SK-N-SH (cell line): Measurements from ENCODE around the gene NDOR1. TPM values are rescaled to one million over a fixed set of nuclear protein-coding genes. Genes with fewer than 3 reads are reported as not detected.

Experiments used
- CTCF ChIA-PET: fragments of 300-600, 350-600 bp; formaldehyde crosslinking; extraction: SDS; loops from one replicate; lab custom pipeline; 2021; lab: Yijun Ruan, JAX
- POLR2A ChIA-PET: fragments of 350-600 bp; sonication (Branson Sonifier 250); formaldehyde crosslinking; extraction: SDS; loops from one replicate; lab custom pipeline; 2020; ENCODE audit warnings: antibody characterized with exemption, inconsistent platforms; lab: Yijun Ruan, JAX
- DNase-seq: peaks from one replicate; pipeline ENCODE4 v3.0.0; 2012
- H2AFZ ChIP-seq: fragments of 200-600 bp; sonication (generic); 2 replicates; pipeline ENCODE4 v1.8.1; 2016; ENCODE audit warnings: antibody characterized with exemption, mild to moderate bottlenecking, low read depth
- H3F3A ChIP-seq: fragments of 200-600 bp; sonication (generic); replicated peaks from 2 replicates; pipeline ENCODE3; 2016; ENCODE audit warnings: antibody characterized with exemption, mild to moderate bottlenecking; ENCODE audit not compliant: insufficient read depth
- H3K27ac ChIP-seq, 2 experiments: fragments of 200-500 bp in 1 of 2; fragments of 200-600 bp in 1 of 2; sonication (Bioruptor generic) in 1 of 2; sonication (generic), shearing (Covaris generic) in 1 of 2; 2 replicates each; pipeline versions ENCODE4 v1.5.1 to v1.6.1; 2014 to 2016; ENCODE audit warnings: low read depth in 2 of 2, inconsistent platforms in 1 of 2, low read length in 1 of 2, mild to moderate bottlenecking in 1 of 2, mixed read lengths in 1 of 2
- H3K27me3 ChIP-seq: fragments of 200-600 bp; sonication (generic), shearing (Covaris generic); 2 replicates; pipeline ENCODE4 v1.6.1; 2016; ENCODE audit warnings: mixed run types; ENCODE audit not compliant: insufficient read depth
- H3K36me3 ChIP-seq, 2 experiments: fragments of 200-500 bp in 1 of 2; fragments of 200-600 bp in 1 of 2; sonication (Bioruptor generic) in 1 of 2; sonication (generic) in 1 of 2; replicated peaks in 1 of 2; 2 replicates each; pipeline versions ENCODE3 to v1.5.1; 2014 to 2016; ENCODE audit warnings: low read length in 1 of 2, mild to moderate bottlenecking in 1 of 2; ENCODE audit not compliant: insufficient read depth in 2 of 2, control insufficient read depth in 1 of 2
- H3K4me1 ChIP-seq, 2 experiments: fragments of 200-500 bp in 1 of 2; fragments of 200-600 bp in 1 of 2; sonication (Bioruptor generic) in 1 of 2; sonication (generic), shearing (Covaris generic) in 1 of 2; 2 replicates each; pipeline versions ENCODE4 v1.5.1 to v1.6.1; 2014 to 2016; ENCODE audit warnings: low read depth in 1 of 2, low read length in 1 of 2, mixed run types in 1 of 2; ENCODE audit not compliant: insufficient read depth in 2 of 2, control insufficient read depth in 1 of 2
- H3K4me2 ChIP-seq: fragments of 200-600 bp; sonication (generic), shearing (Covaris generic); 2 replicates; pipeline ENCODE4 v1.6.1; 2017; ENCODE audit warnings: mixed run types
- H3K4me3 ChIP-seq, 2 experiments: fragments of 200-500 bp in 1 of 2; fragments of 200-600 bp in 1 of 2; sonication (Bioruptor generic) in 1 of 2; sonication (generic), shearing (Covaris generic) in 1 of 2; 2 replicates each; pipeline versions ENCODE4 v1.5.1 to v1.8.1; 2014 to 2016; ENCODE audit warnings: low read depth in 2 of 2, inconsistent platforms in 1 of 2, low read length in 1 of 2, mild to moderate bottlenecking in 1 of 2, mixed read lengths in 1 of 2, moderate library complexity in 1 of 2
- H3K79me2 ChIP-seq: fragments of 200-600 bp; sonication (generic); 2 replicates; pipeline ENCODE4 v1.8.1; 2017; ENCODE audit warnings: mild to moderate bottlenecking; ENCODE audit not compliant: insufficient read depth
- H3K9ac ChIP-seq: fragments of 200-600 bp; sonication (generic); 2 replicates; pipeline ENCODE4 v1.6.1; 2017; ENCODE audit warnings: mixed run types
- H3K9me2 ChIP-seq: fragments of 200-600 bp; sonication (generic); 2 replicates; pipeline ENCODE4 v1.6.1; 2017; ENCODE audit warnings: mixed run types
- H3K9me3 ChIP-seq: fragments of 200-600 bp; sonication (generic); 2 replicates; pipeline ENCODE4 v1.6.1; 2017; ENCODE audit warnings: mixed run types, mild to moderate bottlenecking, moderate library complexity
- H4K20me1 ChIP-seq: fragments of 200-600 bp; sonication (generic); 2 replicates; pipeline ENCODE4 v1.6.1; 2017; ENCODE audit warnings: mild to moderate bottlenecking, mixed run types; ENCODE audit not compliant: insufficient read depth
- ELF1 ChIP-seq: IDR thresholded peaks from 2 replicates; pipeline ENCODE4 v1.4.0; 2012
- EP300 ChIP-seq, 2 experiments: IDR thresholded peaks; 2 replicates each; pipeline versions ENCODE4 v1.4.0 to v1.6.1; 2012; ENCODE audit warnings: borderline replicate concordance in 1 of 2, low read depth in 1 of 2, low read length in 1 of 2
- FOXM1 ChIP-seq: IDR thresholded peaks from 2 replicates; pipeline ENCODE4 v1.4.0; 2012; ENCODE audit warnings: low read depth, mild to moderate bottlenecking
- GABPA ChIP-seq: IDR thresholded peaks from 2 replicates; pipeline ENCODE4 v1.4.0; 2012; ENCODE audit warnings: low read depth, mild to moderate bottlenecking
- GATA2 ChIP-seq: sonication (generic); formaldehyde crosslinking; IDR thresholded peaks from 2 replicates; pipeline ENCODE4 v1.5.0; 2020; ENCODE audit warnings: mild to moderate bottlenecking, missing genetic modification reagents
- MXI1 ChIP-seq: IDR thresholded peaks from 2 replicates; pipeline ENCODE4 v1.6.1; 2012; ENCODE audit warnings: mild to moderate bottlenecking, low read depth, low read length, improper control_type of control experiment
- NRF1 ChIP-seq: IDR thresholded peaks from 2 replicates; pipeline ENCODE4 v1.6.1; 2012; ENCODE audit warnings: low read depth, mild to moderate bottlenecking, low read length
- POLR2AphosphoS5 ChIP-seq: IDR thresholded peaks from 2 replicates; pipeline ENCODE4 v1.6.1; 2012; ENCODE audit warnings: low read depth, low read length
- REST ChIP-seq: IDR thresholded peaks from 2 replicates; pipeline ENCODE4 v1.6.1; 2012; ENCODE audit warnings: mild to moderate bottlenecking, low read depth, low read length, moderate library complexity
- TAF1 ChIP-seq: IDR thresholded peaks from 2 replicates; pipeline ENCODE4 v1.6.1; 2012; ENCODE audit warnings: low read depth, mild to moderate bottlenecking, low read length, moderate library complexity, borderline replicate concordance
- WGBS: methylation state at CpG from one replicate; pipeline ENCODE4 v1.1.6; 2017; ENCODE audit warnings: low lambda C conversion rate; 5-methylcytosine and 5-hydroxymethylcytosine counted together
- polyA plus RNA-seq, 3 experiments: library from polyadenylated mRNA; depleted of rRNA; stranded (reverse); fragments of >200 nt; gene quantifications; 2 replicates each; pipeline ENCODE4 v1.2.3, GENCODE V29; 2012
- TF ChIP-seq, protein P1 (sequence below): IDR thresholded peaks from 2 replicates; pipeline ENCODE4 v1.4.0; 2012; ENCODE audit warnings: low read depth

Gene NDOR1
- polyA plus RNA-seq, 1 of the 3 experiments (the other 2 are of a cell fraction) = 8.6 TPM

- peak; percentile 100 for DNase-seq
- Histone ChIP-seq H3K36me3 (peaks cover 10 to 15% of the 10 kb centered on the region in 2 experiments), H2AFZ (peak within 1 kb of the TSS; percentile 96), H3K9me2 (no peaks in the 10 kb centered on the region), H3K27ac (peak within 1 kb of the TSS; percentile 38 to 88; a peak in 3 of 4 replicates), H3K79me2 (peaks cover 41% of the 10 kb centered on the region), H3K4me2 (peak within 1 kb of the TSS; percentile 100), H3K9ac (peak within 1 kb of the TSS; percentile 88), H3K27me3 (no peaks in the 10 kb centered on the region), H3F3A (no peaks in the 10 kb centered on the region), H4K20me1 (peaks cover 12% of the 10 kb centered on the region; the same call in 1 of the 2 replicates), H3K4me1 (peaks cover 0 to 26% of the 10 kb centered on the region in 2 experiments; a peak in 1 of 4 replicates), H3K9me3 (no peaks in the 10 kb centered on the region), H3K4me3 (peak within 1 kb of the TSS; percentile 94 to 96)
- ChIA-PET CTCF (interaction anchor here (0.7 to 4.6 kb wide), 8 partner anchors 11 to 191 kb away, joined by 3 to 33 read pairs (median 4); partner anchors contain the start of genes RNF208, RNF224 and TUBB4B), POLR2A (interaction anchor here (0.7 to 6.6 kb wide), 8 partner anchors 9 to 210 kb away, joined by 3 to 83 read pairs (median 3); partner anchors contain the start of genes EXD3, NOXA1 and TUBB4B)
- TF ChIP-seq ELF1 (peak; percentile 54; the same call in 1 of the 2 replicates), FOXM1 (no peak), POLR2AphosphoS5 (peak; percentile 85; the same call in 1 of the 2 replicates), NRF1 (peak; percentile 71), GABPA (peak; percentile 81), EP300 (IDR thresholded peaks at IDR 0.05; ENCODE audit: borderline replicate concordance in 1 of 2, low read depth in 1 of 2, low read length in 1 of 2) (no peak), TAF1 (peak; percentile 47; the same call in 1 of the 2 replicates), MXI1 (peak; percentile 62), GATA2 (CRISPR knock-in tag) (no peak), REST (peak; percentile 35; the same call in 1 of the 2 replicates)
- TF ChIP-seq, protein P1, sequence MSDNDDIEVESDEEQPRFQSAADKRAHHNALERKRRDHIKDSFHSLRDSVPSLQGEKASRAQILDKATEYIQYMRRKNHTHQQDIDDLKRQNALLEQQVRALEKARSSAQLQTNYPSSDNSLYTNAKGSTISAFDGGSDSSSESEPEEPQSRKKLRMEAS = peak; percentile 34; the same call in 1 of the 2 replicates
- 5% methylated on average over 8 of the region's 105 CpGs for WGBS
Measured at GRCh38 chr9:137254624-137255447, 49.3 kb downstream of the NDOR1 start, which contains the start of gene NELFB. Gene NELFB (plus strand): TSS chr9:137255327.
